GM18511 (cell line): ENCODE results near the gene PARD3B.

Source experiments
- ATAC-seq: cut with Tn5 transposase; IDR thresholded peaks from one replicate; pipeline ENCODE4 v1.9.1; 2021; ENCODE audit warnings: mild to moderate bottlenecking, moderate library complexity; ENCODE audit not compliant: unreplicated experiment

The PARD3B gene

GRCh38 chr2:204691911-204692510 lies 146.7 kb downstream of the PARD3B start:
- no peak for ATAC-seq

GRCh38 chr2:204692790-204693189 lies 147.5 kb downstream of the PARD3B start:
- ATAC-seq, result no peak

GRCh38 chr2:204693262-204693661 lies 148.0 kb downstream of the PARD3B start:
- ATAC-seq, result no peak

- no peak for ATAC-seq
These were observed 150.2 kb downstream of the PARD3B start for GRCh38 chr2:204695506-204695905.

GRCh38 chr2:204696124-204696523 lies 150.8 kb downstream of the PARD3B start:
- no peak for ATAC-seq

GRCh38 chr2:204705243-204705932 lies 160.1 kb downstream of the PARD3B start:
- ATAC-seq, result no peak

- no peak for ATAC-seq
These were observed 161.7 kb downstream of the PARD3B start for GRCh38 chr2:204706939-204707338.

GRCh38 chr2:204713211-204713610 lies 167.9 kb downstream of the PARD3B start:
- no peak for ATAC-seq

GRCh38 chr2:204715361-204715760 lies 170.1 kb downstream of the PARD3B start:
- ATAC-seq, result no peak

- ATAC-seq, result no peak
These were observed 172.3 kb downstream of the PARD3B start for GRCh38 chr2:204717591-204717990.

- ATAC-seq, result no peak
These were observed 173.3 kb downstream of the PARD3B start for GRCh38 chr2:204718607-204719006.

- no peak for ATAC-seq
These were observed 175.6 kb downstream of the PARD3B start for GRCh38 chr2:204720874-204721273.

GRCh38 chr2:204722207-204722606 lies 176.9 kb downstream of the PARD3B start:
- no peak for ATAC-seq

GRCh38 chr2:204722691-204723090 lies 177.4 kb downstream of the PARD3B start:
- no peak for ATAC-seq

GRCh38 chr2:204725693-204726360 lies 180.6 kb downstream of the PARD3B start:
- ATAC-seq, result no peak

GRCh38 chr2:204726831-204727230 lies 181.6 kb downstream of the PARD3B start:
- ATAC-seq, result no peak

GRCh38 chr2:204727368-204727767 lies 182.1 kb downstream of the PARD3B start:
- no peak for ATAC-seq

GRCh38 chr2:204730603-204731002 lies 185.3 kb downstream of the PARD3B start:
- ATAC-seq, result no peak

- ATAC-seq, result no peak
These were observed 186.7 kb downstream of the PARD3B start for GRCh38 chr2:204732019-204732418.

- no peak for ATAC-seq
These were observed 192.0 kb downstream of the PARD3B start for GRCh38 chr2:204737296-204737695.

GRCh38 chr2:204738721-204739120 lies 193.4 kb downstream of the PARD3B start:
- no peak for ATAC-seq

- no peak for ATAC-seq
These were observed 198.2 kb downstream of the PARD3B start for GRCh38 chr2:204743393-204743960.
